ACHN (cell line): ENCODE results near the gene RAB7A.
"Not testable (repeated sequence)": the region's sequence is repeated elsewhere in the genome, so short reads cannot be mapped to it uniquely, and the experiment has no call there.

Experiments used
- DNase-seq: peaks from one replicate; pipeline ENCODE4 v3.0.0-alpha.2; 2015
- in situ Hi-C: cut with HindIII; loops from 2 replicates; pipeline ENCODE4 v1.10.0; 2017; ENCODE audit warnings: low sequenced_read_pairs, low pct_ligation_motif_present, low pct_unique_long_range_greater_than_20kb

Gene RAB7A

DNA sequence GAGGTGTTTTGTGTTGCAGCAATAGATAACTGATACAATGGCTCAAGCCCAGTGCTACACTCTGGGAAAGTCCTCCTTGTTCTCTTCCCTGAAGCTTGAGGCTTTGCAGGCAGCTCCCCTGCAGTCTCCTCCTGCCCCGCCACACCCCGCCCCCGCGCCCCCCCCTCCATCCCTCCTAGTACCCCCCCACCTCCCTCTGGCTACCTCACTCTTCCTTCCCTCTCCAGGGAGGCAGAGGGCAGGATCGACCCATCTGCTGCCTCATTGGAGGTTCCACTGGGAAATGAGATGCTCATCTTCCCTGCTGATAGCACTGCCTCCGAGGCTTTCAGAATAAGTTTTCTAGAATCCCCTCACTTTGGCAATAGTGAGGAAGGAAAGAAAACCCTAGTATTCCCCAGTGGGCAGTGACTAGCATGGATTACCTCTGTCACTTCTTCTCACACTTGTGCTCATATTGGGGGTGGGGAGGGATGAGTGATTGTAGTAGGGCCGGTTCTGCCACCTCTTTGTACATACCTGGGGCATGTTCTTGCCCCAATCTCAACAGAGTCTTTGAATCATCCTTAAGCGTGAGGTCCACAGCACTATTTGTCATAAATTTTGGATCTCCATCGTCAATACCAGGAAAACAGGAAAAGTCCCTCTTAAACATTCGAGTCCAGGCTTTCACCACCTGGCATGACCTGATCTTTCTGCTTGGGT is 16.3 kb upstream of the RAB7A start:
- no peak for DNase-seq
- in situ Hi-C loops, result no loop called here

- in situ Hi-C loops, result no loop called here
- no peak for DNase-seq
These were observed 15.1 kb upstream of the RAB7A start for GRCh38 chr3:128710816-128711433.

GRCh38 chr3:128712848-128713247 is 13.1 kb upstream of the RAB7A start:
- DNase-seq, result no peak
- in situ Hi-C loops, result no loop called here

DNA sequence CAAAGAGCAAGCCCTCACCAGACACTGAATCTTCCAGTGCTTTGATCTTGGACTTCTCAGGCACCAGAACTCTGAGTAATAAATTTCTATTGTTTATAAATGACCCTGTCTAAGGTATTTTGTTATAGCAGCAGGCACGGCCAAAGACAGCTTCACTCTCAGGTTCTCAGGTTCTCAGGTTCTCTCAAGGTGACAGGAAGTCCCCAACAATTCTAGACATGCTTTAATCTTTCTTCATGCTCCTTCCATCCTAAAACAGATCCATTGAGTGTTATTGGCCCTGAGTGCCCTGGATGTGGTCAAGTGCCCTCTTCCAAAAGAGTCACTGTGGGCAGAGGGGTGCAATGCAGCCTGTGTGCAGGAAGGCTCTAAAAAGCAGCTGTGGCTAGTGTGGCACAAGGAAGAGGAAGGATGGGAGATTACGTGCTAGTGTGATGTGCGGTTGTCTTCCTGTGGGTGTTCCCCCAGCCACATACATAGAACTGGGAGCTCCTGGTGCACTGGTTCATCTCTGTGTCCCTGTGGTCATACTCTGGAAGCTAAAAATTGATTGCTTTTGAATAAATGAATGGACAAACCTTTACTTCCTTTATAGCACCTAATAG is 11.0 kb upstream of the RAB7A start:
- no peak for DNase-seq
- in situ Hi-C loops, result no loop called here

GRCh38 chr3:128718892-128719291 is 7.1 kb upstream of the RAB7A start:
- DNase-seq, in situ Hi-C loops: not testable (repeated sequence)

DNA sequence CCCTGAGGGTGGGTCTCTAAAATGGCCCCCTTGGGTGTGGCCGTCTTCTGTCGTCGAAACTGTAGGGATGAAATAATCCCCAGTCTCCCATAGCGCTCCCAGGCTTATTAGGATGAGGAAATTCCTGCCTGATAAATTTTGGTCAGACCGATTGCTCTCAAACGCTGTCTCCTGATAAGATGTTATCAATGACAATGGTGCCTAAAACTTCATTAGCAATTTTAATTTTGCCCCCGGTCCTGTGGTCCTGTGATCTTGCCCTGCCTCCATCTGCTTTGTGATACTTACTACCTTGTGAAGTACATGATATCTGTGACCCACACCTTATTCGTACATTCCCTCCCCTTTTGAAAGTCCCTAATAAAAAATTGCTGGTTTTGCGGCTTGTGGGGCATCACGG is 5.1 kb upstream of the RAB7A start:
- in situ Hi-C loops, result no loop called here
- no peak for DNase-seq

- no peak for DNase-seq
- in situ Hi-C loops, result no loop called here
These were observed 2.5 kb upstream of the RAB7A start for GRCh38 chr3:128723477-128723876.

- in situ Hi-C loops, result no loop called here
- no peak for DNase-seq
These were observed 398 bp upstream of the RAB7A start for GRCh38 chr3:128725547-128726022.

DNA sequence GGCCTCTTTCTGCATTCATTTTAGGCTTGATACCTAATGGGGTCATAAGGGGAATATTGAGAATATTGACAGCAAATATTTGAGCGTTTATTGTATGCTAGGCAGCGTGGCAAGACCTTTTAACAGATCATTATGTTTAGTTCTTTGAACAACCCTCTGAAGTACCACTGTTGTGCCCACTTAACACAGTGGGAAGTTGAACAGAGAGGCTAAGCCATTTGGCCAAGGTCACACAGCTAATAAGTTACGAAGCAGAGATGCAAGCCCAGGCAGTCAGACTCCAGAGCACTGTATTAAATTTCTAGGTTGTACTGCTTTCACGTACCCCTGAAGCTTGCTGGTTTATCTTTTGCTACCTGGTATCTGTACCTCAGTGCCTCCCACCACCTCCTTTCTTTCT is 1.1 kb downstream of the RAB7A start:
- in situ Hi-C loops, result no loop called here
- DNase-seq, result no peak

- in situ Hi-C loops, result no loop called here
These were observed 1.5 kb downstream of the RAB7A start for GRCh38 chr3:128727485-128727884.

GRCh38 chr3:128727996-128728395 is 2.0 kb downstream of the RAB7A start:
- in situ Hi-C loops, result no loop called here
- DNase-seq, result no peak

More at GRCh38 chr3:128727485-128727884, 1.5 kb downstream of the RAB7A start:
- no peak for DNase-seq

DNA sequence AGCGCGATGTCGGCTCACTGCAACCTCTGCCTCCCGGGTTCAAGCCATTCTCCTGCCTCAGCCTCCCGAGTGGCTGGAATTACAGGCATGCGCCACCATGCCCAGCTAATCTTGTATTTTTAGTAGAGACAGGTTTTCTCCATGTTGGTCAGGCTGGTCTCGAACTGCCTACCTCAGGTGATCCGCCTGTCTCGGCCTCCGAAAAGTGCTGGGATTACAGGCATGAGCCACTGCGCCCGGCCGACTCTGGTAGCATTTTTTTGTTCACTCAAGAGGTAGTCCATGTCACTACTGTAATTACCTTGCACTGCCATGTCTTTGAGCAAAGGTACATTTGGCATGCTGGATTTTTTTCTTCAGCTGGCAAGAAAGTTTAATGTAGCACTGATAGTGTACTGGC is 2.5 kb downstream of the RAB7A start:
- DNase-seq, in situ Hi-C loops: not testable (repeated sequence)

GRCh38 chr3:128730471-128730870 is 4.5 kb downstream of the RAB7A start:
- in situ Hi-C loops, result no loop called here
- DNase-seq, result no peak

DNA sequence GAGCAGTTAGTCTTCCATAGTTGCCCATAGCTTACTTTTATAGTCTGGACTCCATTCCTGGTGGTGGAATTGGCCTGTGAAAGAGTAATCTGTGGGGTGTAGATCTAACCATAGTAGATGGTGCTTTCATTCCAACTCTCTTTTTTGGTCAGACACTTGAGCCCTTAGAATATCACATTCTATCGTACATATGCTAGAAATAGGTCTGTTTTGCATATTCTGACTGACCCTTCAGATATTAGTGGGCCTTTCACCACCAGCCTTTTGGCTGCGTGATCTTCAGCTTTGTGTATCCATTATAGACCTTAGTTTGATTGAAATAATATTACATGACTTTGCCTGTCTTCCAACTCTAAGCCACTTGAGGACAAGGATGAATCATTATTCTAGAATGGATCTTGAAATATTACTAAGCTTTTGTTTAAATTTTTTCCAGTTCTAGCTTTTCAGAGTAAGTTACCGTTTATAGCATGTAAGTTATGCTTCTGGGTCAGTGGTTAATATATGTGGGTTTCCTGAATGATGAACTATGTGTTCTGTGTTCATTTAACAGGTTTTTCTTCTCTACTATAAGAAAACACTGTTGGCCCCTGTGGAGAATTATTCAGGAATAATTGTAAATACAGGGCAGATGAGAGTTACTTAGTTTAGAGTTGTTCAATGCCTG is 8.7 kb downstream of the RAB7A start:
- in situ Hi-C loops, result no loop called here

DNA sequence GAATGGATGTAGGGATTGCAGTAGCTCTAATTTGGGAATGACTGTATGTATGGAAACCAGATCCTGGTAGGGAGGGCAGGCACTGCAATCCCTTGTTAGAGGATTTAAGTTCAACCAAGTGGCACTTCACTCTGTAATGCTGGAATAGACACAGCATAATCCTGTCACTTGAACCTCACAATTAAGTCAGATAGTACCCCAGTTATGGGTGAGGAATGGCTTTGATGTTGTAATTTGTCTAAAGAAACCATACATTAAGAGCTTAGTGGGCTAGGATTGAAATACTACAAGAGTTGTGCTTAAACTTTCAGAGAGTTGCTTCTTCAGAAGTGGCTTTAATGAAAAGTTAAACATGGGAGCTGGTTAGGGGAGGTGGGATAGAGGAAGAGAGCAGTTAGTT is 9.3 kb downstream of the RAB7A start:
- no peak for DNase-seq
- in situ Hi-C loops, result no loop called here

More for the DNA sequence above, 8.7 kb downstream of the RAB7A start:
- no peak for DNase-seq

DNA sequence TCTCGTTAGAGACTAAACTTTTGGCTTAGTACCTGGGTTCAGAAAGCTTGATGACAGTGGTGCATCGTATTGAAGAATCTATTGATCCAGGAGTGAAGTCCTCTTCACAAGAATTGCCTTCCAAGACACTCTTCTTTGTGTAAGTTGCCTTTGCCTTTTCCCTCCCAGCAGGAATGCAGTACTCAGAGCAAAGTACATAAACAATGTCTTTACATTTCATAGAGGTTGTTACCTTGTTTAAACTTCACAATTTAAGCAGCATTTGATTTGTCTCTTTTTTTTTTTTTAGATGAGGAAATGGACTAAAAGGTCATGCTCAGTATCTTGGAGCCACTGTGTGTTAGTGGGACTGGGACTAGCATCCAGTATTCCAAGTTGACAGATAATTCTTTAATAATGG is 9.9 kb downstream of the RAB7A start:
- in situ Hi-C loops, result no loop called here
- no peak for DNase-seq

- in situ Hi-C loops, result no loop called here
- no peak for DNase-seq
These were observed 10.6 kb downstream of the RAB7A start for GRCh38 chr3:128736601-128737000.

DNA sequence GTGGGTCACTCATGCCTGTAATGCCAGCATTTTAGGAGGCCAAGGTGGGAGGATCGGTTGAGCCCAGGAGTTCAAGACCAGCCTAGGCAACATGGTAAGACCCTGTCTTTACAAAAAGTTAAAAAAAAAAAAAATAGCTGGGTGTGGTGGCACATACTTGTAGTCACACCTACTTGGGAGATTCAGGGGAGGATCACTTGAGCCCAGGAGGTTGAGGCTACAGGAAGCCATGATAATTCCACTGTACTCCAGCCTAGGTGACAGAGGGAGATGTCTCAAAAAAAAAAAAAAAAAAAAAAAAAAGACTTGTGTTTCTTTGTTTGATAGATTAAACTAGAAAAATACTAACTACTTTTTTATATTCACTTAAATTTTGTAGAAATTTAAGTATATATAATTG is 14.6 kb downstream of the RAB7A start:
- DNase-seq, result no peak
- in situ Hi-C loops, result no loop called here

GRCh38 chr3:128742821-128743594 is 17.0 kb downstream of the RAB7A start:
- no peak for DNase-seq
- in situ Hi-C loops, result no loop called here
